ENCODE measurements around the gene NATD1. TPM values are rescaled to one million over a fixed set of nuclear protein-coding genes. Genes with fewer than 3 reads are reported as not detected.

The NATD1 gene
- total and polyA plus RNA-seq, 11 donors = 8.0 to 38.4 (median 18.7) TPM

DNA sequence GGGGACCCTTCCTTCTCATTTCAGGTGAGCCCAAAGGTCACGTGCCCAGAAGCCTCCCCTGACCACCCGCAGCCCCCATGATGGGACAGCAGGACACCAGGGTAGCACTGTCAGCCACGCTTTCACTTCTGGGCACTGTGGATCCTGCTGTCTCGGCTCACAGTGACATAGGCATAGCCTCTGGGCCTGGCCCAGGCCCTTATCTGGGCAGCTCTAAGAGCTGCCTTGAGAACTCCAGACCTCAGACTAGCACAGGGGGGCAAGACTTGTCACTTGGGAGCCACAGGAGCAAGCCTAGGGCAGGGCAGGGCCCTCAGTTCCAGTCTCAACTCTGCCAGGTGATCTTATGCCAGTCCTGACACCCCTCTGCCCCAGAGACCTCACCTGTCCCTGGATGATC, 4.7 kb downstream of the NATD1 start:
- Histone ChIP-seq H3K4me1 (peaks cover 0 to 77% (median 44%) of the 10 kb centered on the region in 12 donors), H3K27me3 (no peaks in the 10 kb centered on the region), H3K27ac (peak overlapping the region in 9 of 12 donors; percentile 18 to 80 (median 60)), H3K36me3 (peaks cover 0 to 2% (median 0%) of the 10 kb centered on the region in 9 donors), H3K4me3 (no peak overlapping the region), H3K9me3 (no peaks in the 10 kb centered on the region)
- WGBS, 4 donors = 55 to 75% (median 66%) methylated on average over 2 to 4 of the region's 4 CpGs
- ATAC-seq = peak; percentile 47 to 67 (median 59)
- intact Hi-C loops (cut with DNase I) = loop anchor here in 4 of 10 donors (10.0 kb wide), 1 partner anchor 124 kb away; the partner anchor contains the start of gene DHRS7B (in 4 of the 4)
- TF ChIP-seq, protein P1, sequence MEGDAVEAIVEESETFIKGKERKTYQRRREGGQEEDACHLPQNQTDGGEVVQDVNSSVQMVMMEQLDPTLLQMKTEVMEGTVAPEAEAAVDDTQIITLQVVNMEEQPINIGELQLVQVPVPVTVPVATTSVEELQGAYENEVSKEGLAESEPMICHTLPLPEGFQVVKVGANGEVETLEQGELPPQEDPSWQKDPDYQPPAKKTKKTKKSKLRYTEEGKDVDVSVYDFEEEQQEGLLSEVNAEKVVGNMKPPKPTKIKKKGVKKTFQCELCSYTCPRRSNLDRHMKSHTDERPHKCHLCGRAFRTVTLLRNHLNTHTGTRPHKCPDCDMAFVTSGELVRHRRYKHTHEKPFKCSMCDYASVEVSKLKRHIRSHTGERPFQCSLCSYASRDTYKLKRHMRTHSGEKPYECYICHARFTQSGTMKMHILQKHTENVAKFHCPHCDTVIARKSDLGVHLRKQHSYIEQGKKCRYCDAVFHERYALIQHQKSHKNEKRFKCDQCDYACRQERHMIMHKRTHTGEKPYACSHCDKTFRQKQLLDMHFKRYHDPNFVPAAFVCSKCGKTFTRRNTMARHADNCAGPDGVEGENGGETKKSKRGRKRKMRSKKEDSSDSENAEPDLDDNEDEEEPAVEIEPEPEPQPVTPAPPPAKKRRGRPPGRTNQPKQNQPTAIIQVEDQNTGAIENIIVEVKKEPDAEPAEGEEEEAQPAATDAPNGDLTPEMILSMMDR (IDR thresholded peaks at IDR 0.05) = no peak
- no peak for TF ChIP-seq POLR2A (IDR thresholded peaks at IDR 0.05)
- peak in 1 of 5 donors; percentile 54 for DNase-seq

DNA sequence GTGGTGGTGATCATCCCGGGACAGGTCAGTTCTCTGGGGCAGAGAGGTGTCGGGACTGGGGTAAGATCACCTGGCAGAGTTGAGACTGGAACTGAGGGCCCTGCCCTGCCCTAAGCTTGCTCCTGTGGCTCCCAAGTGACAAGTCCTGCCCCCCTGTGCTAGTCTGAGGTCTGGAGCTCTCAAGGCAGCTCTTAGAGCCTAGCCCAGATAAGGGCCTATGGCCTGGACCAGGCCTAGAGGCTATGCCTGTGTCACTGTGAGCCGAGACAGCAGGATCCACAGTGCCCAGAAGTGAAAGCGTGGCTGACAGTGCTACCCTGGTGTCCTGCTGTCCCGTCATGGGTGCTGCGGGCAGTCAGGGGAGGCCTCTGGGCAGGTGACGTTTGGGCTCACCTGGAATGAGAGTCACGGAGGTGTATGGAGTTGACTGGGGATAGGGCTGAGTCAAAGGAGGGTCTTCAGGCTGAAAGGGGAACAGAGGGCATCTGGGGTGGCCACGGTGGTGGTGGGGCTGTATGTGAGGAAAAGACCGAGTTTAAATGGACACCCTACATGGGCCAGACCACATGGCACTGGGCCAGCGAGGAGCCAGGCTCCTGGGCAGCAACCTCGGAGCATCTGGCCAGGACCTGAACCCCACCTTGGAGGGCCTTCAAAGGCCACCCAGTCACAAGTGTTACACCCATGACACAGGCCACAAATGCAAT, 5.5 kb downstream of the NATD1 start:
- Histone ChIP-seq H3K27ac (peak overlapping the region in 6 of 12 donors; percentile 39 to 80 (median 60)), H3K4me1 (peaks cover 0 to 85% (median 49%) of the 10 kb centered on the region in 12 donors), H3K27me3 (no peaks in the 10 kb centered on the region), H3K9me3 (no peaks in the 10 kb centered on the region), H3K36me3 (peaks cover 0 to 4% (median 0%) of the 10 kb centered on the region in 9 donors), H3K4me3 (no peak overlapping the region)
- ATAC-seq = peak in 1 of 4 donors; percentile 1
- TF ChIP-seq, protein P1 (IDR thresholded peaks at IDR 0.05) = no peak
- no peak for DNase-seq
- WGBS, 4 donors = 79 to 86% (median 84%) methylated on average over 12 of the region's 12 CpGs
- intact Hi-C loops (cut with DNase I) = loop anchor here in 4 of 10 donors (10.0 kb wide), 1 partner anchor 123 kb away; the partner anchor contains the start of gene DHRS7B (in 4 of the 4)

DNA sequence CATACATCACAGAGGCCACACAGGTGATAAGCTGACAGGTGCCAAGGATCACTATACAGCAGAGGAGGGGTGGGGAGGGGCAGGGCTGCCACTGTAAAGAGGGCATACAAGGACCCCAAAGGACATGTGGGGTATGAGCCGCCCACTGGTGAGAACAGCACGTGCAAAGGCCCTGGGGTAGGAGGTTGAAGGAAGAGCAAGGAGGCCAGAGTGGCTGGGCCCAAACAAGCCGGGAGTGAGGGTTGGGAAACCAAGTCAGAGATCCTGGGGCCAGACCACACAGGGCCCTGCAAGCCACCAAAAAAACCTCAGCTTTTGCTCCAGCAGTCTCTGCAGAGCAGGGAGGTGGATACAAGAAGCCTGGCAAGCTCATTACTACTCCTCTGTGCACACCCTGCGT, 6.5 kb downstream of the NATD1 start:
- Histone ChIP-seq H3K27me3 (no peaks in the 10 kb centered on the region), H3K9me3 (no peaks in the 10 kb centered on the region), H3K36me3 (peaks cover 0 to 14% (median 0%) of the 10 kb centered on the region in 9 donors), H3K4me3 (no peak overlapping the region), H3K4me1 (peaks cover 0 to 85% (median 46%) of the 10 kb centered on the region in 12 donors), H3K27ac (peak overlapping the region in 2 of 12 donors; percentile 77 to 80)
- 88 to 97% (median 95%) methylated on average over 4 of the region's 4 CpGs for WGBS, 4 donors
- DNase-seq (no peak), ATAC-seq (no peak)
- TF ChIP-seq, protein P1 (IDR thresholded peaks at IDR 0.05) = no peak
- TF ChIP-seq POLR2A (IDR thresholded peaks at IDR 0.05) = no peak
- intact Hi-C loops (cut with DNase I) = loop anchor here in 4 of 10 donors (10.0 kb wide), 1 partner anchor 122 kb away; the partner anchor contains the start of gene DHRS7B (in 4 of the 4)

GRCh38 chr17:21245639-21246084, 7.5 kb downstream of the NATD1 start:
- ATAC-seq (peak; percentile 21 to 61 (median 49)), DNase-seq (peak in 3 of 5 donors; percentile 35 to 71 (median 59))
- Histone ChIP-seq H3K27ac (peak overlapping the region in 9 of 12 donors; percentile 15 to 80 (median 59)), H3K36me3 (peaks cover 0 to 14% (median 0%) of the 10 kb centered on the region in 9 donors), H3K27me3 (no peaks in the 10 kb centered on the region), H3K9me3 (no peaks in the 10 kb centered on the region), H3K4me1 (peaks cover 0 to 76% (median 36%) of the 10 kb centered on the region in 12 donors), H3K4me3 (no peak overlapping the region)
- WGBS, 4 donors = 55 to 71% (median 67%) methylated on average over 9 of the region's 9 CpGs
- intact Hi-C loops (cut with DNase I) = loop anchor here in 4 of 10 donors (10.0 kb wide), 1 partner anchor 121 kb away; the partner anchor contains the start of gene DHRS7B (in 4 of the 4)
- TF ChIP-seq, protein P1 (IDR thresholded peaks at IDR 0.05) = no peak
- no peak for TF ChIP-seq POLR2A (IDR thresholded peaks at IDR 0.05)
